ENCODE results near the gene MPPED2. TPM values are rescaled to one million over a fixed set of nuclear protein-coding genes. Genes with fewer than 3 reads are reported as not detected.

The MPPED2 gene
- total RNA-seq, 1 experiment from 2014 or later, result 4.7 TPM

DNA sequence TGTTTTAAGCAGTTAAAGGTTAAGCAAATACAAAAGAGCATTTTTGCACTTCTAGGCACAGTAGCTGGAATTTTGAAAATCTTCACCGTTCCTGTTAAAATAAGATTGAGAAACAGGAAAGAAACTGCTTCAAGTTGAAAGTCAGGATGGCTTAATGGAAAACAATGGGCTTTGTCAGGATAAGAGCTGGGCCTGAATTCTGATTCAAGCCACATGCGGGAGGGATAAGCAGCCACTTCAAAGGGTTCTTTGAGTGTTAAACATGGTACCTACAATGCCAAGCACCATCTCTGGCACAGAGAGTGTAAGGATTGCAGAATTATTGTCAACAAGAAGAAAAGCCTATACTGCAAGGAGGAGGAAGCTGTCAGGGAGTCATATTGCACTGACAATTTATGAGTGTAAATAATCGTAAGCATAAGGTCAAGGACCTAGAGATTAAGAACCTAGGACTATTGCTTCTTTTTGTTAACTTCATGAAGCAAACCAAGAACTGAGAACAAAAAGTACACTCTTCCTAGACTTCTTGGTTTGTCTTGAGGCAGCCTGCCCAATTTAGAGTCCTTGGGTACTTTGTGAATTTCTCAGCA, 32.5 kb downstream of the MPPED2 start:
- peaks cover 48 to 60% of the 10 kb centered on the region in 2 experiments for H3K4me1 Mint-ChIP-seq
- Histone ChIP-seq H3K27me3 (ENCODE audit: insufficient read depth, low read length) (no peaks in the 10 kb centered on the region), H3K23ac (ENCODE audit: insufficient read length, low read depth, low read length) (no peak overlapping the region), H3K18ac (ENCODE audit: insufficient read length, low read depth, low read length) (no peak overlapping the region), H2BK120ac (ENCODE audit: low read depth, low read length, poor library complexity, severe bottlenecking) (no peak overlapping the region), H4K20me1 (ENCODE audit: control insufficient read depth, insufficient read depth, insufficient read length) (no peaks in the 10 kb centered on the region), H2BK15ac (ENCODE audit: low read depth, low read length) (no peak overlapping the region), H4K91ac (ENCODE audit: insufficient read length, low read depth, low read length) (no peak overlapping the region), H3K79me1 (ENCODE audit: insufficient read depth, low read depth, low read length, poor library complexity, severe bottlenecking) (no peaks in the 10 kb centered on the region), H3K56ac (ENCODE audit: insufficient read length, low read depth, low read length) (no peak overlapping the region), H3K4ac (ENCODE audit: low read depth, low read length) (no peak overlapping the region), H2BK20ac (ENCODE audit: low read depth, low read length, poor library complexity, severe bottlenecking) (no peak overlapping the region), H4K5ac (ENCODE audit: insufficient read length, low read depth, low read length) (no peak overlapping the region), H3K23me2 (ENCODE audit: insufficient read length, low read depth, low read length, poor library complexity, severe bottlenecking) (no peaks in the 10 kb centered on the region), H3K4me1 (ENCODE audit: insufficient read depth, low read length) (peaks cover 9% of the 10 kb centered on the region), H2BK5ac (ENCODE audit: insufficient read length, low read length) (no peak overlapping the region), H3K9me3 (ENCODE audit: control insufficient read depth, low read depth, low read length) (no peaks in the 10 kb centered on the region), H2BK12ac (ENCODE audit: insufficient read length, low read depth, low read length) (no peak overlapping the region), H2AFZ (ENCODE audit: low read length) (no peak overlapping the region), H4K8ac (replicated peaks; ENCODE audit: insufficient read length, low read depth, low read length) (no peak overlapping the region), H3T11ph (ENCODE audit: low read length) (no peak overlapping the region), H3K4me2 (ENCODE audit: insufficient read depth, insufficient read length, low read length) (no peak overlapping the region), H3K14ac (ENCODE audit: insufficient read depth, low read length) (no peak overlapping the region), H3K27ac (ENCODE audit: insufficient read length, low read depth, low read length) (no peak overlapping the region), H3K79me2 (ENCODE audit: insufficient read depth, low read length) (no peaks in the 10 kb centered on the region), H2AK5ac (ENCODE audit: insufficient read length, low read length) (no peak overlapping the region), H3K9ac (ENCODE audit: extremely low read depth, insufficient read length, low read length) (no peak overlapping the region)
- peaks cover 28% of the 10 kb centered on the region for H3K27me3 Mint-ChIP-seq (ENCODE audit: low read depth)
- DNase-seq, result no peak
- no CpG with 5 or more reads among the region's 3 CpGs for WGBS (ENCODE audit: extremely low coverage, insufficient read length, low lambda C conversion rate)
- TF ChIP-seq CTCF (conservative IDR thresholded peaks at IDR 0.05), result no peak
- H3K36me3 Mint-ChIP-seq (ENCODE audit: insufficient read depth in 1 of 3, low read depth in 3 of 3), result peaks cover 6 to 10% (median 8%) of the 10 kb centered on the region in 3 experiments
- no peak overlapping the region; a peak in 1 of 5 replicates for H3K4me3 Mint-ChIP-seq
- peak overlapping the region in 1 of 3 experiments; percentile 2; a peak in 3 of 7 replicates for H3K27ac Mint-ChIP-seq
- no peaks in the 10 kb centered on the region; a peak in 1 of 5 replicates for H3K9me3 Mint-ChIP-seq

Measured in H9 (cell line).